Immature natural killer cell (primary cell): ENCODE data around the gene ABCA5. TPM values are rescaled to one million over a fixed set of nuclear protein-coding genes. Genes with fewer than 3 reads are reported as not detected.
"Not testable (repeated sequence)": the region's sequence is repeated elsewhere in the genome, so short reads cannot be mapped to it uniquely, and the experiment has no call there.

Source experiments
- DNase-seq, 3 donors: peaks; one replicate each; pipeline ENCODE4 v3.0.0; 2022; ENCODE audit warnings: mixed read lengths in 1 of 3
- H3K27ac Mint-ChIP-seq, 6 donors: one replicate each; pipeline ENCODE4 v1.8.0; 2020; ENCODE audit warnings: mixed read lengths in 6 of 6, mild to moderate bottlenecking in 5 of 6, inconsistent platforms in 4 of 6, moderate library complexity in 3 of 6
- H3K27me3 Mint-ChIP-seq, 3 donors: one replicate each; pipeline ENCODE4 v1.8.0; 2020 to 2021; ENCODE audit warnings: low read depth in 3 of 3, mild to moderate bottlenecking in 3 of 3, mixed read lengths in 3 of 3, moderate library complexity in 3 of 3, inconsistent platforms in 1 of 3
- H3K36me3 Mint-ChIP-seq, 3 donors: one replicate each; pipeline ENCODE4 v1.8.0; 2020; ENCODE audit warnings: mixed read lengths in 3 of 3, inconsistent platforms in 2 of 3, mild to moderate bottlenecking in 2 of 3
- H3K4me1 Mint-ChIP-seq, 2 donors: one replicate each; pipeline ENCODE4 v1.8.0; 2020; ENCODE audit warnings: inconsistent platforms in 2 of 2, mild to moderate bottlenecking in 2 of 2, mixed read lengths in 2 of 2, moderate library complexity in 1 of 2
- H3K4me3 Mint-ChIP-seq, 5 donors: one replicate each; pipeline ENCODE4 v1.8.0; 2020; ENCODE audit warnings: mild to moderate bottlenecking in 5 of 5, mixed read lengths in 5 of 5, inconsistent platforms in 3 of 5, moderate library complexity in 3 of 5
- H3K9me3 Mint-ChIP-seq, 6 donors: one replicate each; pipeline ENCODE4 v1.8.0; 2020; ENCODE audit warnings: mild to moderate bottlenecking in 6 of 6, mixed read lengths in 6 of 6, inconsistent platforms in 4 of 6, moderate library complexity in 3 of 6
- polyA plus RNA-seq, 3 donors: library from polyadenylated mRNA; unstranded; fragments of 300-500 nt; fragmentation: Illumina TruSeq; gene quantifications; one replicate each; pipeline ENCODE4 v1.2.3, GENCODE V29; 2021

The ABCA5 gene
- polyA plus RNA-seq, 3 donors from 2014 or later, result 4.2 to 9.6 (median 4.7) TPM

DNA sequence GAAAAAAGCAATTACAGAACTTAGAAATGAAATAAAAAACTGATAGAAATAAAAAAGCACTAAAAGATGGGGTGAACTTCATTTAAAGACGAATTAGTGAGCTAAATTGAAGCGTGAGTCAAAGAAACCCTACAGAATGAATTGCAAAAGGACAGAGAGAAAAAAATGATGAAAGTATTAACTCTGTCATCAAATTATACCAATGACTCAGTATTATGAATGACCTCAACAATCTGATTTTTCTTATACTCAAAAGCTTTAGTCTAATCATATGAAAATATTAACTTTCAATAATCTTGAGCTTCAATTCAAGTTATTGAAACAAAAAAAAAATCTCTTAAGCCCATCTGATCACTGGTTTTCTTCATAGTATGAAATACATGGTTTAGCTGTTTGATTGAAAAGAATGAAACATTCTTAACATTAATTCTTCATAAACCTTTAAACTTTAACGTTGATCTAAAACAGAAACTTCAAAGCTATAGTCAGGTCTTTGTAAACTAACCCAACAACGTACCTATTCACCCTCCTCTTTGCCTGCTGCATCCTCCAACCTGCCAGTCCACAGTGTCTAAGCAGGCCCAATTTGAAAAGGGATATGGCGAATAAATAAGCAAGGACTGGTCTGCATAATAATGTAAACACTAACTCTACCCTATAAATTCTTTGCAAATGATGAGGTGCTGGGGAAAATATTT lies 6.6 kb downstream of the ABCA5 start:
- Mint-ChIP-seq H3K27me3 (no peaks in the 10 kb centered on the region), H3K9me3 (peaks cover 0 to 2% (median 0%) of the 10 kb centered on the region in 6 donors), H3K4me1 (peaks cover 3% of the 10 kb centered on the region in 2 donors), H3K4me3 (no peak overlapping the region), H3K27ac (no peak overlapping the region), H3K36me3 (peaks cover 5 to 8% (median 5%) of the 10 kb centered on the region in 3 donors)
- no peak for DNase-seq

DNA sequence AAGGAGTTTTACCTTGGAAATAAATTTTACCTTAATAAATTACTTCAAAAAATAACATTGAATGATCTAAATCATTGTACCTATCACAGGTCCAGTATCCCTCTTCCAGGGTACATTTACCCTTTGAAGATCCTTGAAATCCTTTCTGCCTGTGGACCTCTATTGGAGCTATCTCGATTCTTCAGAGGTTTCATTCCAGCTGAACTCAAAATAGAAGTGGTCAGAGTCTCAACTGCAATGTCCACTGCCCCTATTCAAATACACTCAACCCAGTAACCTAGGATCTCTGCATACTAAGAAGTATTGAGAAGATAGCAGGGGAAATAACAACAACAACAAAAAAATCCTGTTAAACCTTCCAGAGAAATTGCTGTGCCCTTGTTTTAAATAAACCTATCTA lies 9.3 kb downstream of the ABCA5 start:
- Mint-ChIP-seq H3K9me3 (peaks cover 0 to 2% (median 0%) of the 10 kb centered on the region in 6 donors), H3K27ac (no peak overlapping the region), H3K4me3 (no peak overlapping the region), H3K4me1 (peaks cover 0 to 2% of the 10 kb centered on the region in 2 donors), H3K27me3 (no peaks in the 10 kb centered on the region), H3K36me3 (peaks cover 5 to 12% (median 5%) of the 10 kb centered on the region in 3 donors)
- DNase-seq, result no peak

DNA sequence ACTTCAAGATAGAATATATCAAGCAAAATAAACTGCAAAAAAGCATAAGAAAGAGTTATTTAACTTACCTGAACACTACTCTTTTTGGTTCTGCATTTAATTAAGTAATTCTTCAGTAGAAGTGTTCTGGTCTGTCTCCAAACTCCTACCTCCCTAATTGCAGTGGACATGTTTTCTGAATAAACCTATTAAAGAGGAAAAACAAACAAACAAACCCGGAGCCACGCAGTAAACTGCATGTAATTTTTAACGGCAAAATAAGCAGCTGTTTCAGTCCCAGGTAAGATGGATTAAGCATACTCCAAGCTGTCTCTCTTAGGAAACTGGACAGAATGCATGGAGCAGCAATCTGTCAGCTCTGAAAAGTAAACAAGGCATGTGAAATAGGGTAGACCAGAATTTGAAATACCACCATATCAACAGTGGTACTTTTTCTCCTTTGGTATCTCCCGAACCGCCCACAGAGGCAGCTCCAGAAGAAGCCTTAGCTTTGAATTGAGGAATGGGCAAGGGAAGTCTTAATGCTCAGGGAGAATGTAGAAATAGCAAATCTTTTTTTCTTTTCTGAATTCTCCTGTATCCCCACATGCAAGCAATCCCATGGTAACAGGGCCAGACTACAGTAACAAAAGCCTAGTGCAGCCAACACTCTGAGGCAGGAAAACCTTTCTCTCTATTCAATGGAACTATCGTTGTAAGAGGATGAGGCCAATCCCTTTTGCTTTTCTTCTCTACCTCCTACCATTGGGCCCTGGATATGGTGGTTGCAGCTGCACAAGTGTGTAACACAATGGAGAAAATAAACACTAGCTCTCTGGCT lies 12.5 kb downstream of the ABCA5 start:
- peaks cover 0 to 2% of the 10 kb centered on the region in 2 donors for H3K4me1 Mint-ChIP-seq
- H3K36me3 Mint-ChIP-seq, result peaks cover 5 to 15% (median 5%) of the 10 kb centered on the region in 3 donors
- H3K9me3 Mint-ChIP-seq, result peaks cover 0 to 2% (median 0%) of the 10 kb centered on the region in 6 donors
- peaks cover 0 to 2% (median 0%) of the 10 kb centered on the region in 3 donors for H3K27me3 Mint-ChIP-seq
- DNase-seq, result no peak
- H3K27ac Mint-ChIP-seq, result no peak overlapping the region
- no peak overlapping the region for H3K4me3 Mint-ChIP-seq

DNA sequence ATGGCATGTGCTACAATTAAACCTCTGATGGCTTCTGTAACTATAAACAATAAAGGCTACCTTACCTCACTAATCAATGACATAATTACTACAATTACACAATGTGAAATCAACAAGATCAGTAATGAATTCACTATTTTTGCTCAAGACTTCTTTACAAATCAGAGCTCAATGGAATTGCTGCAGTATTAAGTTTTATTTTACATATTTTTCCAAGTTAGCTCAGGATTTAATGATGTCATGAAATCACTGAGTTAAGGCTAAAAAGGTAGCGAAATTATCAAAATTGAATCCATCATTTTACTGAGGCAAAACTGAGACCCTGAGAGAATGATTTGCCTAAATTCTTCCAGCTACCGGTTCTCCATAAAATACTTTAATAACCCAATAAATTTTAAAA lies 21.8 kb downstream of the ABCA5 start:
- Mint-ChIP-seq H3K4me3 (no peak overlapping the region), H3K4me1 (no peaks in the 10 kb centered on the region), H3K27me3 (no peaks in the 10 kb centered on the region), H3K9me3 (no peaks in the 10 kb centered on the region), H3K36me3 (peaks cover 17 to 20% (median 20%) of the 10 kb centered on the region in 3 donors), H3K27ac (no peak overlapping the region)
- DNase-seq, result no peak

DNA sequence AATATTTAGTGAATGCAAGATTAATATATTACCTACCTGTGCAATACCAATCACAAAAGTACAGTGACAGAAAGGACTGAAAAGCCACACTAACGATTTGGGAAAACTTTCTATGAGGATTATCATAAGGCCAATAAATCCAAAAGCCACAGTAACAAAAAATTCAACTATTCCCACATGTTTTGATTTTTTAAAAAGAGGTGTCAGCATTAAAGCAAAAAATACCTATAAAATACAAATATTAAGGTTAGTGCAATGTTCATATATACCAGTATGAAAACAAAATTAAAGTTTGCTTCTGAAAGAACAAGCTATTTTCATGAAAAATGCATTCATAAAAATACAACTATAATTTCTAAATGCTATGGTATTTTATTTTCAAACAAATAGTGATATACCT lies 24.3 kb downstream of the ABCA5 start:
- Mint-ChIP-seq H3K36me3 (peaks cover 14 to 35% (median 17%) of the 10 kb centered on the region in 3 donors), H3K27ac (no peak overlapping the region), H3K9me3 (no peaks in the 10 kb centered on the region), H3K4me1 (no peaks in the 10 kb centered on the region), H3K27me3 (no peaks in the 10 kb centered on the region), H3K4me3 (no peak overlapping the region)
- no peak for DNase-seq

DNA sequence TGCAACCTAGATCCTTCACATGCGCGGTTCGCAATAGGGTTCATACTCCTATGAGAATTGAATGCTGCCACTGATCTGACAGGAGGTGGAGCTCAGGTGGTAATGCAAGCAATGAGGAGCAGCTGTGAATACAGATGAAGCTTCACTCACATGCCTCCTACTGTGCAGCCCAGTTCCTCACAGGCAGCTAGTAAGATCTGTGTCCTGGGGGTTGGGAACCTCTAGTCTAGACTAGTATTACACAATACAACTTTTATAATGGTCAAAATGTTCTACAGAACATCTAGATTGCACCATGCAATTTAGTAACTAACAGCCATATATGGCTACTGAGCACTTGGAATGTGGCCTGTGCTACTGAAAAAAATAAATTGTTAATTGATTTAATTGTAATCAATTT lies 26.7 kb downstream of the ABCA5 start:
- Mint-ChIP-seq H3K4me3 (no peak overlapping the region), H3K36me3 (peaks cover 11 to 40% (median 17%) of the 10 kb centered on the region in 3 donors), H3K27ac (no peak overlapping the region), H3K27me3 (no peaks in the 10 kb centered on the region), H3K4me1 (no peaks in the 10 kb centered on the region), H3K9me3 (no peaks in the 10 kb centered on the region)
- no peak for DNase-seq

DNA sequence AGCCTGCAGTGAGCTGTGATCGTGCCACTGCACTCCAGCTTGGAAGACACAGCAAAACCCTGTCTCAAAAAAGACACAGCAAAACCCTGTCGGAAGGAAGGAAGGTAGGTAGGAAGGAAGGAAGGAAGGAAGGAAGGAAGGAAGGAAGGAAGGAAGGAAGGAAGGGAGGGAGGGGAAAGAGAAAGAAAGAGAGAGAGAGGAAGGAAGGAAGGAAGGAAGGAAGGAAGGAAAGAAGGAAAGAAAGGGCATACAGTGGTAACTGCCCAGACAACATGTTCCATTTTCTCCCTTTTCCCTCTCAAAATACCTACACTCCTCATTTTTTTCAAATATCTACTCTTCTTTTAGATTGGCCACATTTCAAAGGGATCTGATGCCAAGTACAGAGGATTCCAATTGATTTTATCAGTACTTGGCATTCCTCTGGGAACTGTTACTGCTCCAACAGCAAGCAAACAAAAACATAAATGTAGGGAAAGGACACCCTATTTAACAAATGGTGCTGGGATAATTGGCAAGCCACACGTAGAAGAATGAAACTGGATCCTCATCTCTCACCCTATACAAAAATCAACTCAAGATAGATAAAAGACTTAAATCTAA lies 28.7 kb downstream of the ABCA5 start:
- H3K9me3 Mint-ChIP-seq, DNase-seq, H3K27me3 Mint-ChIP-seq, H3K4me1 Mint-ChIP-seq, H3K4me3 Mint-ChIP-seq: not testable (repeated sequence)
- Mint-ChIP-seq H3K36me3 (peaks cover 21 to 48% (median 23%) of the 10 kb centered on the region in 3 donors), H3K27ac (peak overlapping the region in 3 of 6 donors; percentile 23 to 41 (median 24))

DNA sequence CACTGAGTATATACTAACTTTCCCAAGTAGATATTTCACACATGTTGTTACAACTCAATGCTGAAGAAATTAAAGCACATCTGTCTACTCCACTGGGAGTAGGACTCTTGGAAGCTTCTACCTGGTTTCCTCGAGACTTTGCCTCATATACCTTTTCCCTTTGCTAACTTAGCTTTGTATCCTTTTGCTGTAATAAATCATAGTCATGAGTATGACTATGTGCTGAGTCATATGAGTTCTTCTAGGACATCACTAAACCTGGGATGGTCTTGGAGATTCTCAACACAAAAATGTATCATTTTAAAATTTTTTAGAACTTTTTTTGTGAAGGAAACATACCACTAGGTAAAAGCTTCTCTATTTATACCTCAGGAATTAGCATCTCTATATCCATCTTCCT lies 39.8 kb downstream of the ABCA5 start:
- peaks cover 43 to 54% (median 46%) of the 10 kb centered on the region in 3 donors for H3K36me3 Mint-ChIP-seq
- H3K27ac Mint-ChIP-seq, result no peak overlapping the region
- H3K9me3 Mint-ChIP-seq, result peaks cover 0 to 2% (median 0%) of the 10 kb centered on the region in 6 donors
- H3K27me3 Mint-ChIP-seq, result peaks cover 0 to 2% (median 0%) of the 10 kb centered on the region in 3 donors
- H3K4me1 Mint-ChIP-seq, result no peaks in the 10 kb centered on the region
- H3K4me3 Mint-ChIP-seq, result no peak overlapping the region
- DNase-seq, result no peak

DNA sequence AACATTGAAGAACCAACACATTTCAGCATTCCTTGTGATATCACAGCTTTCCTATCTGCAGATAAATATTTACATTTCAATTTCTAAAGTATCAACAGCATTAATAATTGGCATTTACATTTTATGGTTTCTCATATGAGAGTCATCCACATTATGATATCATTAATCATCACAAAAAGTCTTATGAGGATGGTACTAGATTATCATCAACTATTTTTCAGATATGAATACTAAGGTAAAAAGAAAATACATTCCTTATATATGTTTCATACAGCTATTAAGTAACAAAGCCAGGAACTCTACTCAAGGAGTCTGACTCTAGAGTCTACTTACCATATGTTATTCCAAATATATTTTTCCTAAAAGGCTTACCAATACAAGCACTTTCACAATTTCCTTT lies 40.7 kb downstream of the ABCA5 start:
- no peak overlapping the region for H3K4me3 Mint-ChIP-seq
- DNase-seq, result no peak
- peaks cover 40 to 56% (median 43%) of the 10 kb centered on the region in 3 donors for H3K36me3 Mint-ChIP-seq
- no peak overlapping the region for H3K27ac Mint-ChIP-seq
- no peaks in the 10 kb centered on the region for H3K4me1 Mint-ChIP-seq
- no peaks in the 10 kb centered on the region for H3K9me3 Mint-ChIP-seq
- peaks cover 0 to 2% (median 0%) of the 10 kb centered on the region in 3 donors for H3K27me3 Mint-ChIP-seq

DNA sequence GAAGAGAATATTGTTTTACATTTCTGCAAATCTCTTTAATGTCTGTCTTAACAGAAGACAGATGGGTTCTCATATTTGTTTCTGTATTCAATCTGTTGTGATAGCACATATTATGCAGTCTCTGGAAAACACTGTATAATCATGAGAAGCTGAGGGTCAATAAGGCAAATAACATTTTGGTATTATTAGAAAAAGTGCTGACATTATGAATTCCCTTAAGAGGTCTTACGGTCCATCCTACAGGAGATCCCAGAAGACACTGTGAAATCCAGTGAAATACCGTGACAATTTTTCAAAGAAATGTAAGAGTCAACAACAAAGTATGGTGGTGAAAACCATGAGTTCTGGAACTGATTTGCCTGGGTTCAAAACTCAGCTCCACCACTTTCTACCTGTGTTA lies 42.3 kb downstream of the ABCA5 start:
- no peaks in the 10 kb centered on the region for H3K4me1 Mint-ChIP-seq
- H3K27me3 Mint-ChIP-seq, result peaks cover 0 to 2% (median 0%) of the 10 kb centered on the region in 3 donors
- H3K9me3 Mint-ChIP-seq, result no peaks in the 10 kb centered on the region
- no peak overlapping the region for H3K27ac Mint-ChIP-seq
- peaks cover 40 to 57% (median 40%) of the 10 kb centered on the region in 3 donors for H3K36me3 Mint-ChIP-seq
- H3K4me3 Mint-ChIP-seq, result no peak overlapping the region
- no peak for DNase-seq

DNA sequence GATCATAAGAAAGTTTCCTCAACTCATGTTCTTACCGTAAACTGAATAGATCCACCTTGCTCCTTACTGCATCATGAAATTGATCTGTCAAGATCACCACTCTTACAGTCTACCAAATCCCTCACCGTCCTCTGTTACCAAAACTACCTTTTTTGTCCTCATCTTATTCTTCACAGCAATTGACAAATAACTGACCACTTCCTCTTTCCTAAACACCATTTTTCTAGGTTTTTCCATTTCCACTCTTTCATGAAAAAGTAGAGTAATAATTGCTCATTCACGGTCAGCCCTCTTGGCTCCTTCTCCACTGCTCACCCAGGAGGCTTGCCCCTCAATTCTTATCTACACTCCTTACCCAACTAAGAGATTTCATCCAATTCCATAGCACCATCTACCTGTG lies 44.9 kb downstream of the ABCA5 start:
- DNase-seq, result no peak
- peak overlapping the region in 1 of 6 donors; percentile 1 for H3K27ac Mint-ChIP-seq
- peaks cover 0 to 2% (median 0%) of the 10 kb centered on the region in 3 donors for H3K27me3 Mint-ChIP-seq
- H3K4me1 Mint-ChIP-seq, result no peaks in the 10 kb centered on the region
- no peaks in the 10 kb centered on the region for H3K9me3 Mint-ChIP-seq
- peaks cover 32 to 43% (median 36%) of the 10 kb centered on the region in 3 donors for H3K36me3 Mint-ChIP-seq
- no peak overlapping the region for H3K4me3 Mint-ChIP-seq

DNA sequence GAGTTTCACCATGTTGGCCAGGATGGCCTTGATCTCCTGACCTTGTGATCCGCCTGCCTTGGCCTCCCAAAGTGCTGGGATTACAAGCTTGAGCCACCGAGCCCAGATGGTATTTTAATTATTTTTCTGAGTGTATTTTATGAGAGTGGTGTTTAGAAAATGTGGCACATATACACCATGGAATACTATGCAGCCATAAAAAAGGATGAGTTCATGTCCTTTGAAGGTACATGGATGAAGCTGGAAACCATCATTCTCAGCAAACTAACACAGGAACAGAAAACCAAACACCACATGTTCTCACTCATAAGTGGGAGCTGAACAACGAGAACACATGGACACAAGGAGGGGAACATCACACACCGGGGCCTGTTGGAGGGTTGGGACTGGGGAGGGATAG lies 50.7 kb downstream of the ABCA5 start:
- H3K27me3 Mint-ChIP-seq, DNase-seq, H3K9me3 Mint-ChIP-seq, H3K4me3 Mint-ChIP-seq, H3K4me1 Mint-ChIP-seq, H3K27ac Mint-ChIP-seq: not testable (repeated sequence)
- H3K36me3 Mint-ChIP-seq, result peaks cover 11 to 24% (median 24%) of the 10 kb centered on the region in 3 donors

DNA sequence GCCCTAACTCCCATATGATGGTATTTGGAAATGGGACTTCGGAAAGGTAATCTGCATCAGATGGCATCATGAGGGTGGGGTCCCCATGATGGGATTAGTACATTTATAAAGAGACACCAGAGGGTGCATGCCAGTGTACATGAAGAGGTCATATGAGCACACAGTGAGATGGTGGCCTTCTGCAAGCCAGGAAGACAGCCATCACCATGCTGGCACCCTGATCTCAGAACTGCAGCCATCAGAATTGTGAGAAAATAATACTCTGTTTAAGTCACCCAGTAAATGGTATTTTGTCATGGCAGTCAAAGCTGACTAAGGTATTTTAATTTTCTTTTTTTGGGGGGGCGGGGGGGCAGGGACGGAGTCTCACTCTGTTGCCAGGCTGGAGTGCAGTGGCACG lies 51.2 kb downstream of the ABCA5 start:
- H3K36me3 Mint-ChIP-seq, result peaks cover 11 to 24% (median 24%) of the 10 kb centered on the region in 3 donors
- no peaks in the 10 kb centered on the region for H3K9me3 Mint-ChIP-seq
- H3K27ac Mint-ChIP-seq, result no peak overlapping the region
- DNase-seq, result no peak
- no peaks in the 10 kb centered on the region for H3K27me3 Mint-ChIP-seq
- no peak overlapping the region for H3K4me3 Mint-ChIP-seq
- H3K4me1 Mint-ChIP-seq, result no peaks in the 10 kb centered on the region

DNA sequence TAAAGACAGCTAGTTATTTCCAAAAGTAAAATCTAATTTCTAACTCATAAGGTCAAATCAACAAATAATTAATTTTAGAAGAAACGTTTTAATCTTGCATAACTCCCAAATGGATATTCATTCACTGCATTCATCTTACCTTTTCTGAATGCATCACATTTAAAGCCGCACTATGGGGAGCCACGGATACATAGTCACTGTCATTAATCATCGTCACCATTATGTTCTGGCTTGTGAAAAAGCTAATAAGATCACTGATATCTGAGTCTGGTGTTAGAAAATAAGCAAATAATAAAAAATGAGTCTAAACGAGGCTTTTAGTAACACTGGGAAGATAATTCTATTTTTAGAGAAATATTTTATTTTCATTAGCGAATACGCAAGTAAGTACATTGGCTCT lies 55.9 kb downstream of the ABCA5 start:
- Mint-ChIP-seq H3K4me1 (no peaks in the 10 kb centered on the region), H3K4me3 (no peak overlapping the region), H3K27me3 (no peaks in the 10 kb centered on the region), H3K27ac (no peak overlapping the region), H3K9me3 (no peaks in the 10 kb centered on the region), H3K36me3 (peaks cover 12 to 14% (median 13%) of the 10 kb centered on the region in 3 donors)
- no peak for DNase-seq
